Measurements from ENCODE around the gene C1R.

- TF ChIP-seq CTCF (conservative IDR thresholded peaks at IDR 0.05 in 1 of 2, IDR thresholded peaks at IDR 0.05 in 1 of 2; ENCODE audit: extremely low read depth in 1 of 2, insufficient read depth in 1 of 2, low read depth in 1 of 2, low read length in 2 of 2) = no peak
- no peak for TF ChIP-seq EZH2 (IDR thresholded peaks at IDR 0.05; ENCODE audit: borderline replicate concordance, low read length)
Observed at GRCh38 chr12:7034464-7034863, 57.8 kb downstream of the C1R start.

Measured in mammary epithelial cell (primary cell).